CD4-positive, alpha-beta T cell treated with Interleukin-15 for 4 hours (primary cell): Measurements from ENCODE around the gene PLPP7.

ENCODE experiments used
- DNase-seq: peaks from one replicate; pipeline ENCODE4 v3.0.0-alpha.2; 2020; ENCODE audit warnings: low spot score

The PLPP7 gene

GRCh38 chr9:131303381-131304321 lies 14.1 kb downstream of the PLPP7 start:
- DNase-seq = no peak

- no peak for DNase-seq
Measured at GRCh38 chr9:131304676-131305355, 15.3 kb downstream of the PLPP7 start.

- no peak for DNase-seq
Measured at GRCh38 chr9:131306397-131307004, 17.0 kb downstream of the PLPP7 start.

GRCh38 chr9:131307974-131308373 lies 18.5 kb downstream of the PLPP7 start:
- DNase-seq = no peak

- DNase-seq = no peak
Measured at GRCh38 chr9:131308452-131308851, 18.9 kb downstream of the PLPP7 start.

- no peak for DNase-seq
Measured at GRCh38 chr9:131308906-131309529, 19.5 kb downstream of the PLPP7 start.

- DNase-seq = no peak
Measured at GRCh38 chr9:131309530-131310276, 20.2 kb downstream of the PLPP7 start.

- DNase-seq = peak; percentile 56
Measured at GRCh38 chr9:131310833-131311554, 21.5 kb downstream of the PLPP7 start.

GRCh38 chr9:131312246-131312645 lies 22.7 kb downstream of the PLPP7 start:
- no peak for DNase-seq

- DNase-seq = no peak
Measured at GRCh38 chr9:131312822-131313770, 23.6 kb downstream of the PLPP7 start.

GRCh38 chr9:131318231-131319085 lies 28.9 kb downstream of the PLPP7 start:
- DNase-seq = no peak

GRCh38 chr9:131319486-131319885 lies 30.0 kb downstream of the PLPP7 start:
- DNase-seq = no peak

GRCh38 chr9:131320031-131320685 lies 30.6 kb downstream of the PLPP7 start:
- DNase-seq = no peak

GRCh38 chr9:131323629-131324028 lies 34.1 kb downstream of the PLPP7 start:
- no peak for DNase-seq

GRCh38 chr9:131324736-131325679 lies 35.5 kb downstream of the PLPP7 start:
- DNase-seq = no peak

- no peak for DNase-seq
Measured at GRCh38 chr9:131329241-131329641, 39.7 kb downstream of the PLPP7 start.
